LNCaP clone FGC (cell line): ENCODE data around the gene RRAS.

Experiments
- DNase-seq: peaks from one replicate; pipeline ENCODE4 v3.0.0-alpha.2; 2011; ENCODE audit warnings: low read depth
- H3K4me3 ChIP-seq: 2 replicates; pipeline ENCODE4 v1.5.1; 2011; ENCODE audit warnings: mild to moderate bottlenecking, low read depth, low read length, control low read depth
- TF ChIP-seq, protein P1 (sequence below): IDR thresholded peaks from 2 replicates; pipeline ENCODE4 v1.5.1; 2012; ENCODE audit warnings: mild to moderate bottlenecking; ENCODE audit not compliant: control insufficient read depth, insufficient read depth; ENCODE audit errors: extremely low read depth

RRAS gene

DNA sequence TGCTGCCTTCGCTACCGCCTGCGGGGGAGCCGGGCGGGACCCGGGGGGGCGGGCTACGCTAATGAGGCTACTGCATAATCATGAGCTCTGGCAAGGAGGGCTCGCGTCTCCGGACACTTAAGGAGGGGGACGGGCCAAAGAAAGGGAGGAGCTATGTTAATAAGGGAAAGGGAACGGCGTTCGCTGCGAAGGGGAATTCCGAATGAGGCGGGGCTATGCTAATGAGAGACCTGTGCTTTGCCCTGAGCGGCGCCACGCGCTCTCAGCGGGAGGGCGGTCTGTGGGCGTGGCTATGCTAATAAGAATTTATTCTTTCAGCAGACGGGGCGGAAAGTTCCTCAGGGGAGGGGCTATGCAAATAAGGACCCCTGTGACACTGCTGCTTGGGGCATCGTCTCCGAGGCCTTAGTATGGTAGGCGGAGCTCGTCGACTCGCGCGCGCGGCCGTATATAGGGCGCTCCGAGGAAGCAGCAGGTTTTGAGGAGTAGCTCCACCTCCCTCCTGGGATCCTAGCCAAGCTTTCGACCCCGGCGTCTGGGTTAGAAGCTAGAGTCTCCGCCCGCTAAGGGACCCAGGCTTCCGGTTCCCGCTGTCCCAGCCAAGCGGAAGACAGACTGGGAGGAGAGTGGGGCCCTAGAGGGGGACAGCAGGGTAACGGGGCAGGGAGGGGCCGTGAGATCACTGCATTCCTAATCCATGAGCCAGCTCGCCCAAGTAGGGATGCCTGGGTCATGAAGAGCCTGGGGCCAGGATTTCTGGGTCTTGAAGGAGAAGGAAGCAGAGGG is at the start of gene RRAS:
TSS of gene RRAS (minus strand) at position 31 of the 786 bp plus-strand sequence. CDS start 45 bp downstream, outside the sequence.
- TF ChIP-seq, protein P1, sequence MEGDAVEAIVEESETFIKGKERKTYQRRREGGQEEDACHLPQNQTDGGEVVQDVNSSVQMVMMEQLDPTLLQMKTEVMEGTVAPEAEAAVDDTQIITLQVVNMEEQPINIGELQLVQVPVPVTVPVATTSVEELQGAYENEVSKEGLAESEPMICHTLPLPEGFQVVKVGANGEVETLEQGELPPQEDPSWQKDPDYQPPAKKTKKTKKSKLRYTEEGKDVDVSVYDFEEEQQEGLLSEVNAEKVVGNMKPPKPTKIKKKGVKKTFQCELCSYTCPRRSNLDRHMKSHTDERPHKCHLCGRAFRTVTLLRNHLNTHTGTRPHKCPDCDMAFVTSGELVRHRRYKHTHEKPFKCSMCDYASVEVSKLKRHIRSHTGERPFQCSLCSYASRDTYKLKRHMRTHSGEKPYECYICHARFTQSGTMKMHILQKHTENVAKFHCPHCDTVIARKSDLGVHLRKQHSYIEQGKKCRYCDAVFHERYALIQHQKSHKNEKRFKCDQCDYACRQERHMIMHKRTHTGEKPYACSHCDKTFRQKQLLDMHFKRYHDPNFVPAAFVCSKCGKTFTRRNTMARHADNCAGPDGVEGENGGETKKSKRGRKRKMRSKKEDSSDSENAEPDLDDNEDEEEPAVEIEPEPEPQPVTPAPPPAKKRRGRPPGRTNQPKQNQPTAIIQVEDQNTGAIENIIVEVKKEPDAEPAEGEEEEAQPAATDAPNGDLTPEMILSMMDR, result no peak
- H3K4me3 ChIP-seq, result peak within 1 kb of the TSS; percentile 91
- DNase-seq, result peak; percentile 99

DNA sequence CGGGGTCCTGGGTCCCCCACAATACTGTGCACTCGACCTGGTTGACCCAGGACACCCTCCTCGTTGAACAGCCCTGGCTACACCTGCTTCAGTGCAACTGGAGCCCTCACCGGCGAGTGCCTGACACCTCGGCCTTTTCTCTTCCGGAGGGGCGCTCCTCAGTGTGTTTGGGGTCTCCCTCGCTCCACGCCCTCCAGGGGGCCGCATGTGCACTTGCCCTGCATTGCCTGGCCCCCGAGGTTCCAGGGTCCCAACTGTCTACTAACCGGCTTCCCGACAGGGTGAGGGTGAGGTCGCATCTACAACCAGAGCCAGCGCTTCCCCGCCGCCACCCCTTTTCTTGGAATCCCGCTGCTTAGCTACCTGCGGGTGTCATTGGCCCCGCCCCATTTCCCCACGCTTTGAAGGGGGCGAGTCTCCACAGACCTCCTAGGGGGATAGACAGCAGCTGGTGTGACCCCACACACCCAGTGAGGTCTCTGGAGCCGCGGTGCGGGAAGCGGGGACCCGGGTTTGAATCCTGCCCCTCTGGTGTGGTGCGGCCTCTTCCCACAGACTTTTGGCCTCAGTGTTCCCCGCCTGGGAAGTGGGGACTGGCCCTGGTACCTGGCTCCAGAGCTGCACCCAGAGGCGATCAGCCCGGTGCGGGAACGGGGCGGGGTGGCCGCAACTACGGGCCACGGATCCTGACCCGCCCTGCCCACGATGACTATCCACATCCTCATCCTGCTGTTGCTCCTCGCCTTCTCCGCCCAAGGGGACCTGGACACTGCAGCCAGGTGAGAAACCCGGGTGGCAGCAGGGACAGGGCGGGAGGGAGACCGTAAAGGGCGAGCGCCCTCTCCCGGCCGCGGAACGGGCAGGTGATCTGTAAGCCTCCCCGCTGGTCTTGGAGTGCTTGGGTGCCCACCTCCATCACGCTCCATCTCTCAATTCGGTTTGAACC is 49.5 kb upstream of the RRAS start, which contains the start of gene ADM5:
TSS of gene ADM5 (plus strand) at position 462 of the 946 bp plus-strand sequence. CDS start at position 706, 244 bp downstream.
- peak within 1 kb of the TSS; percentile 56 for H3K4me3 ChIP-seq
- TF ChIP-seq, protein P1, result peak; percentile 60
- DNase-seq, result no peak

DNA sequence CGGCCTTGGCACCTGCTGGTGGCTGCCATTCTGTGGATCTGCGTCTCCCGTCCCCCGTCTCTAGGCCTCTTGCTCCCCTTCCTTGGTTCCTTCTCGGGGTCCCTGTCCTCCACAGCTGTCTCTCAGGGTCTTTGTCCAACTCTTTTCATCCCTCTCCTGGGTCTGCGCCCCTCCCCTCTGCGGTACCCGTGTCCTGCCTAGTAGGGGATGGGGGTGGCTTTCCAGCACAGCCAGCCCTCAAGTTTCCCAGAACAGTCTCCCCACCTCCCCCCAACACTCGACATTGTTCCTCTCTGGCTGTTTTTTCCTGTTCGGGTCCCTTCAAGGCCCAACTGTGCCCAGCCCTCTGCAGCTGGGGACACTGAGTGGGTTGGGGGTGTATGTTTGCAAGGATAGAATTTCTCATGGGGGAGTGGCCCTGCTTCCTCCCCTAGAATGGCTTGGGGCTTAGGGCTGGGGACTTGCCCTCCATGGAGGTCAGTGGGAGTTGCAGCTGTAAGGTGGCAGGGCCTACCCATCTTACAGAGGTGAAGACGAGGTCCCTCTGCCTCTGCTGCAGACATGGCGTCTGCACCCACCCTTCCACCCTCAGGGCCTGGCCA is 48.7 kb upstream of the RRAS start:
- no peak overlapping the region for H3K4me3 ChIP-seq
- no peak for DNase-seq
- TF ChIP-seq, protein P1, result no peak

DNA sequence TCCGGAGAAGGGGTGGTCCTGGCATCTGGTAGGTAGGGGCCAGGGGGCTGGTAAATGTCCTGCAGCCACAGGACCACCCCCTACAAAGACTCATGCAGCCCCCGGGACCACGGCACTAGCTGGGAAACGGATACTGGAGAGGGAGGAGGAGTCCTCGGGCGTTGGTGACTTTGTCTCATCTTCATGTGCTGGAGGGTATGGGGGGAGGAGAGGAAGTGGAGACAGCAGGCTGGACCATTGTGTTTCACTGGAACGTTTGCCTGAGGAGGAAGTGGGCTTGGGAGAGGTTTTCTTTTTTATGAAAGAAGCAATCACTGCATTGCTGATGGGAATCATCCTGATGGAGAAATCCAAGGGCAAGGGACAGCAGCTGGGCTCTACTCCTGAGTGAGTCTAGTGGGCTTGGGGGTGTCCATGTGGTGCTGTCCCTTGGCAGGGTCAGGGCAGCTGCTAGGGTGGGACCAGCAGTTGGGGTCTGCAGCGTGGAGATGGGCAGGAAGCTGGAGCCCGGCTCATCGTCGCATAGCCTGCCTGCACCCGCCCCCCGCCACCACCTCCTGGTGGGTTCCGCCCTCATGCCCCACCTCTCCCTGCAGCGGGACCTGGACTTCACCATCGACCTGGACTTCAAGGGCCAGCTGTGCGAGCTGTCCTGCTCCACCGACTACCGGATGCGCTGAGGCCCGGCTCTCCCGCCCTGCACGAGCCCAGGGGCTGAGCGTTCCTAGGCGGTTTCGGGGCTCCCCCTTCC is 47.8 kb upstream of the RRAS start:
- no peak for DNase-seq
- H3K4me3 ChIP-seq, result no peak overlapping the region
- TF ChIP-seq, protein P1, result no peak

DNA sequence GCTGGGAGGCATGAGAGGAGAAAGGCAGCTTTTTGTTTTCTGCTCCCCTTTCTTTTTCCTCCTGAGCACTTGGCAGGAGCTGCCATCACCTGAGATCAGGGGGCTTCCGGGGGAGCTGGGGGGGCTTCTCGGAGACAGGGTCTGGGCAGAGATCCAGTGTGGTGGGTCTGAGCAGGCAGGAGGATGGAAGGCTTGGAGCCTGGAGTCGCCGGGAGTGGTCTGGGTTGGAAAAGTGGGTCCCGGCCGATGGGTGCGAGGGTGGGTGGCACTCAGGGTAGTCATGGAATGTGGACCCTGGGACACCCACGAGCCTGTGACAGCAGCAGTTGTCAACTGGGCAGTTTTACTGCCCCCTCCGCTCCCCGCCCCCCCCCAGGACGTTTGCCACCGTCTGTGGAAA is 47.2 kb upstream of the RRAS start:
- TF ChIP-seq, protein P1, result no peak
- no peak for DNase-seq
- H3K4me3 ChIP-seq, result no peak overlapping the region

DNA sequence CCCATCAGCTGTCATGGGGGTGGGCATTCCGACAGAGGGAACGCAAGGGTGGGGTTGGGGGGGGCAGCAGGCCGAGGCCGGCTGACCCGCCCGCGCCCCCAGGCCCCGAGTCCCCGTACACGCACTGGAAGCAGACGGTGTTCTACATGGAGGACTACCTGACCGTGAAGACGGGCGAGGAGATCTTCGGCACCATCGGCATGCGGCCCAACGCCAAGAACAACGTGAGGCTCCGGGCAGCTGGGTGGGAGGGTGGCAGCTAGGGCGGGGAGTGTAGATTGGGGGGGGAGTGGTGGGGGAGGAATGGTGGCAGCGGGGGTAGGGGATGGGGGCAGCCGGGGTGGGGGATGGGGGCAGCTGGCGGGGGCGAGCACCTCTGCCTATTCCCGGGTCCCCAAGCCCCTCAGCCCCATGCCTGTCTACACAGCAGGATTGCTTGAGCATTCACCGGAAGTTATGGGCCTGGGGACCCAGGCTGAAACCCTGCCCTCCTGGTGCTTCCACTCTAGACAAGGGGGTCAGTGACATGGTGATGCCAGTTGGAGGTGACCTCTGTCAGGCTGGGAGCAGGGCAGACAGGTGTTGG is 46.7 kb upstream of the RRAS start:
- DNase-seq, result no peak
- H3K4me3 ChIP-seq, result no peak overlapping the region
- TF ChIP-seq, protein P1, result no peak
